Upper lobe of left lung (tissue), 4 donors: Measurements from ENCODE around the gene MRAP2.

Experiments
- CTCF ChIP-seq, 6 experiments: fragments of 450-650 bp in 4 of 6; fragments of 200-600 bp in 2 of 6; sonication (generic) in 2 of 6; IDR thresholded peaks; one replicate each; pipeline ENCODE4 v1.5.1; 2016 to 2019; ENCODE audit warnings: antibody characterized with exemption in 6 of 6
- POLR2A ChIP-seq, 4 donors: fragments of 450-650 bp; IDR thresholded peaks; one replicate each; pipeline ENCODE4 v1.5.1; 2016 to 2017; ENCODE audit warnings: antibody characterized with exemption in 4 of 4, mild to moderate bottlenecking in 2 of 4
- POLR2AphosphoS5 ChIP-seq, 2 donors: sonication (generic); formaldehyde crosslinking; IDR thresholded peaks; one replicate each; pipeline ENCODE4 v1.5.1; 2017; ENCODE audit warnings: antibody characterized with exemption in 2 of 2

GRCh38 chr6:84118191-84118590 lies 84.6 kb downstream of the MRAP2 start:
- no peak for TF ChIP-seq POLR2A (IDR thresholded peaks at IDR 0.05)
- TF ChIP-seq CTCF (IDR thresholded peaks at IDR 0.05): no peak
- no peak for TF ChIP-seq POLR2AphosphoS5 (IDR thresholded peaks at IDR 0.05)
